Neuronal stem cell (in vitro differentiated cells): ENCODE measurements around the gene MED13L.

Source experiments
- DNase-seq: peaks from one replicate; pipeline ENCODE4 v3.0.0-alpha.2; 2013; ENCODE audit warnings: low spot score
- H2AFZ ChIP-seq: one replicate; pipeline ENCODE4 v1.6.1; 2013; ENCODE audit warnings: mild to moderate bottlenecking, low read length, inconsistent platforms
- H2AK5ac ChIP-seq: 2 replicates; pipeline ENCODE4 v1.6.1; 2013; ENCODE audit warnings: low read depth, mild to moderate bottlenecking, inconsistent platforms, low read length, moderate library complexity, mixed read lengths
- H2BK120ac ChIP-seq: 2 replicates; pipeline ENCODE4 v1.6.1; 2013; ENCODE audit warnings: low read depth, mild to moderate bottlenecking, inconsistent platforms, low read length, moderate library complexity, mixed read lengths
- H2BK12ac ChIP-seq: one replicate; pipeline ENCODE4 v1.6.1; 2013; ENCODE audit warnings: low read length, inconsistent platforms
- H2BK15ac ChIP-seq: 2 replicates; pipeline ENCODE4 v1.6.1; 2013; ENCODE audit warnings: mild to moderate bottlenecking, low read length, inconsistent platforms, mixed read lengths
- H2BK5ac ChIP-seq: one replicate; pipeline ENCODE4 v1.6.1; 2013; ENCODE audit warnings: inconsistent platforms, mild to moderate bottlenecking, low read length, moderate library complexity
- H3K14ac ChIP-seq: one replicate; pipeline ENCODE4 v1.6.1; 2013; ENCODE audit warnings: low read length, inconsistent platforms
- H3K18ac ChIP-seq: 2 replicates; pipeline ENCODE4 v1.6.1; 2013; ENCODE audit warnings: low read length, inconsistent platforms
- H3K23ac ChIP-seq: 2 replicates; pipeline ENCODE4 v1.6.1; 2013; ENCODE audit warnings: low read depth, mild to moderate bottlenecking, mixed read lengths, low read length, inconsistent platforms; ENCODE audit not compliant: poor library complexity
- H3K27ac ChIP-seq: replicated peaks from 3 replicates; pipeline ENCODE4 v1.5.1; 2013; ENCODE audit warnings: low read length, inconsistent platforms
- H3K27me3 ChIP-seq, 3 experiments: 2 replicates each; pipeline ENCODE4 v1.6.1; 2013; ENCODE audit warnings: low read length in 3 of 3, mild to moderate bottlenecking in 2 of 3, inconsistent platforms in 1 of 3, low read depth in 1 of 3, mixed read lengths in 1 of 3, moderate library complexity in 1 of 3; ENCODE audit not compliant: control insufficient read depth in 3 of 3, insufficient read depth in 3 of 3
- H3K36me3 ChIP-seq, 2 donors: replicated peaks in 1 of 2; 2 replicates each; pipeline ENCODE4 v1.6.1; 2013; ENCODE audit warnings: low read length in 2 of 2; ENCODE audit not compliant: control insufficient read depth in 2 of 2, insufficient read depth in 2 of 2
- H3K4ac ChIP-seq: 2 replicates; pipeline ENCODE4 v1.6.1; 2013; ENCODE audit warnings: inconsistent platforms, mild to moderate bottlenecking, low read length, moderate library complexity
- H3K4me1 ChIP-seq, 2 donors: 1 replicate in 1 of 2; 2 replicates in 1 of 2; pipeline ENCODE4 v1.6.1; 2013; ENCODE audit warnings: low read length in 2 of 2, low read depth in 1 of 2; ENCODE audit not compliant: control insufficient read depth in 2 of 2, insufficient read depth in 1 of 2
- H3K4me2 ChIP-seq: one replicate; pipeline ENCODE4 v1.6.1; 2013; ENCODE audit warnings: mild to moderate bottlenecking, low read length, inconsistent platforms; ENCODE audit not compliant: insufficient read depth, poor library complexity, severe bottlenecking
- H3K4me3 ChIP-seq, 2 donors: 2 replicates each; pipeline ENCODE4 v1.5.1; 2013; ENCODE audit warnings: low read length in 2 of 2, mild to moderate bottlenecking in 2 of 2, inconsistent platforms in 1 of 2, moderate library complexity in 1 of 2
- H3K79me1 ChIP-seq: one replicate; pipeline ENCODE4 v1.6.1; 2013; ENCODE audit warnings: low read depth, mild to moderate bottlenecking, inconsistent platforms, low read length, moderate library complexity
- H3K9ac ChIP-seq: one replicate; pipeline ENCODE4 v1.6.1; 2013; ENCODE audit warnings: mild to moderate bottlenecking, low read depth, low read length, inconsistent platforms; ENCODE audit not compliant: poor library complexity
- H3K9me3 ChIP-seq, 2 donors: replicated peaks in 1 of 2; 2 replicates each; pipeline versions ENCODE3 to v1.6.1; 2013; ENCODE audit warnings: low read length in 2 of 2, mild to moderate bottlenecking in 2 of 2, inconsistent platforms in 1 of 2, low read depth in 1 of 2, mixed read lengths in 1 of 2, moderate library complexity in 1 of 2; ENCODE audit not compliant: control insufficient read depth in 2 of 2, insufficient read depth in 1 of 2
- H4K8ac ChIP-seq: one replicate; pipeline ENCODE4 v1.6.1; 2013; ENCODE audit warnings: low read depth, mild to moderate bottlenecking, inconsistent platforms, low read length, moderate library complexity
- H4K91ac ChIP-seq: one replicate; pipeline ENCODE4 v1.6.1; 2013; ENCODE audit warnings: low read length, low read depth, mild to moderate bottlenecking, inconsistent platforms; ENCODE audit not compliant: poor library complexity
- WGBS, 2 donors: extraction: QIAGEN DNeasy Blood & Tissue Kit; methylation state at CpG; one replicate each; pipeline ENCODE4 v1.1.7; 2013; ENCODE audit warnings: missing lambda C conversion rate in 2 of 2, mixed read lengths in 1 of 2; ENCODE audit not compliant: insufficient read length in 2 of 2, insufficient replicate concordance in 1 of 2; ENCODE audit errors: extremely low coverage in 2 of 2; 5-methylcytosine and 5-hydroxymethylcytosine counted together

Gene MED13L

GRCh38 chr12:116015525-116015924 lies 262.0 kb downstream of the MED13L start:
- DNase-seq: no peak
- peaks cover 9 to 75% of the 10 kb centered on the region in 2 donors for H3K36me3 ChIP-seq
- no peak overlapping the region for H2BK12ac ChIP-seq
- H4K8ac ChIP-seq: no peak overlapping the region
- H3K4me3 ChIP-seq: no peak overlapping the region
- H3K4me2 ChIP-seq: no peak overlapping the region
- H3K9ac ChIP-seq: no peak overlapping the region
- H3K14ac ChIP-seq: no peak overlapping the region
- H3K4ac ChIP-seq: no peak overlapping the region
- H3K27ac ChIP-seq: no peak overlapping the region
- no peak overlapping the region for H2AK5ac ChIP-seq
- H2BK15ac ChIP-seq: no peak overlapping the region
- no peaks in the 10 kb centered on the region for H3K9me3 ChIP-seq
- H3K79me1 ChIP-seq: no peaks in the 10 kb centered on the region
- no peak overlapping the region for H3K18ac ChIP-seq
- H4K91ac ChIP-seq: no peak overlapping the region
- H3K23ac ChIP-seq: no peak overlapping the region
- no peak overlapping the region for H2BK120ac ChIP-seq
- peaks cover 0 to 7% of the 10 kb centered on the region in 2 donors for H3K4me1 ChIP-seq
- H2AFZ ChIP-seq: no peak overlapping the region
- no peak overlapping the region for H2BK5ac ChIP-seq
- no peaks in the 10 kb centered on the region for H3K27me3 ChIP-seq
- no CpG with 5 or more reads among the region's 1 CpG for WGBS, 2 donors

- Histone ChIP-seq H4K91ac (no peak overlapping the region), H3K14ac (no peak overlapping the region), H3K4me3 (no peak overlapping the region), H2AFZ (no peak overlapping the region), H4K8ac (no peak overlapping the region), H3K27ac (no peak overlapping the region), H2AK5ac (no peak overlapping the region), H3K36me3 (peaks cover 17 to 77% of the 10 kb centered on the region in 2 donors), H3K4me2 (no peak overlapping the region), H3K4ac (no peak overlapping the region), H2BK15ac (no peak overlapping the region), H3K9ac (no peak overlapping the region), H3K23ac (no peak overlapping the region), H2BK5ac (no peak overlapping the region), H3K4me1 (peaks cover 0 to 7% of the 10 kb centered on the region in 2 donors), H3K18ac (no peak overlapping the region), H2BK12ac (no peak overlapping the region), H3K27me3 (no peaks in the 10 kb centered on the region), H3K79me1 (no peaks in the 10 kb centered on the region), H3K9me3 (no peaks in the 10 kb centered on the region), H2BK120ac (no peak overlapping the region)
- WGBS, 2 donors: no CpG with 5 or more reads among the region's 3 CpGs
- DNase-seq: no peak
These were observed 264.7 kb downstream of the MED13L start for GRCh38 chr12:116012757-116013156.

GRCh38 chr12:116011217-116011616 lies 266.3 kb downstream of the MED13L start:
- no peaks in the 10 kb centered on the region for H3K79me1 ChIP-seq
- no peak overlapping the region for H2BK15ac ChIP-seq
- no peak overlapping the region for H3K9ac ChIP-seq
- H4K8ac ChIP-seq: no peak overlapping the region
- H2AK5ac ChIP-seq: no peak overlapping the region
- no peaks in the 10 kb centered on the region for H3K27me3 ChIP-seq
- H3K18ac ChIP-seq: no peak overlapping the region
- H2BK12ac ChIP-seq: no peak overlapping the region
- H3K4me1 ChIP-seq: peaks cover 0 to 7% of the 10 kb centered on the region in 2 donors
- no peak for DNase-seq
- no peak overlapping the region for H3K4me3 ChIP-seq
- no peak overlapping the region for H2BK120ac ChIP-seq
- H2BK5ac ChIP-seq: no peak overlapping the region
- no peaks in the 10 kb centered on the region for H3K9me3 ChIP-seq
- WGBS, 2 donors: no CpG with 5 or more reads among the region's 3 CpGs
- H3K27ac ChIP-seq: no peak overlapping the region
- H2AFZ ChIP-seq: no peak overlapping the region
- H3K36me3 ChIP-seq: peaks cover 23 to 86% of the 10 kb centered on the region in 2 donors
- no peak overlapping the region for H3K4ac ChIP-seq
- H3K23ac ChIP-seq: no peak overlapping the region
- H4K91ac ChIP-seq: no peak overlapping the region
- no peak overlapping the region for H3K4me2 ChIP-seq
- no peak overlapping the region for H3K14ac ChIP-seq

- H3K36me3 ChIP-seq: peaks cover 27 to 93% of the 10 kb centered on the region in 2 donors
- no peak overlapping the region for H3K27ac ChIP-seq
- no peak overlapping the region for H3K18ac ChIP-seq
- H2BK120ac ChIP-seq: no peak overlapping the region
- no peak overlapping the region for H3K4me2 ChIP-seq
- H3K23ac ChIP-seq: no peak overlapping the region
- H3K27me3 ChIP-seq: no peaks in the 10 kb centered on the region
- H3K4ac ChIP-seq: no peak overlapping the region
- H4K8ac ChIP-seq: no peak overlapping the region
- WGBS, 2 donors: no CpG with 5 or more reads among the region's 3 CpGs
- H2BK12ac ChIP-seq: no peak overlapping the region
- no peak overlapping the region for H3K9ac ChIP-seq
- no peak overlapping the region for H2AK5ac ChIP-seq
- H3K79me1 ChIP-seq: no peaks in the 10 kb centered on the region
- no peak overlapping the region for H2BK5ac ChIP-seq
- H3K14ac ChIP-seq: no peak overlapping the region
- no peak overlapping the region for H4K91ac ChIP-seq
- H3K4me3 ChIP-seq: no peak overlapping the region
- no peaks in the 10 kb centered on the region for H3K9me3 ChIP-seq
- peaks cover 0 to 7% of the 10 kb centered on the region in 2 donors for H3K4me1 ChIP-seq
- no peak for DNase-seq
- no peak overlapping the region for H2AFZ ChIP-seq
- no peak overlapping the region for H2BK15ac ChIP-seq
These were observed 267.0 kb downstream of the MED13L start for GRCh38 chr12:116010467-116010866.
